Pancreas (tissue), 10 donors: ENCODE data around the gene GOLGA8F. TPM values are rescaled to one million over a fixed set of nuclear protein-coding genes. Genes with fewer than 3 reads are reported as not detected.
"Not testable (repeated sequence)": the region's sequence is repeated elsewhere in the genome, so short reads cannot be mapped to it uniquely, and the experiment has no call there.

Experiments used
- ATAC-seq, 4 donors: fragments of 200-7000 bp; cut with Tn5 transposase; one replicate each; pipeline versions ENCODE4 v1.8.0 to v1.9.1; 2020; ENCODE audit warnings: mild to moderate bottlenecking in 4 of 4, moderate library complexity in 4 of 4
- DNase-seq, 6 donors: peaks; one replicate each; pipeline ENCODE4 v3.0.0-alpha.2; 2020
- FAIRE-seq: peaks from 2 replicates; lab custom pipeline; 2012; peaks lifted over from hg19 to GRCh38; lab: Jason Lieb, UNC
- H3K27ac ChIP-seq, 4 donors: fragments of 200-600 bp; sonication (generic); 1 replicate in 3 of 4; 2 replicates in 1 of 4; pipeline versions ENCODE4 v1.5.0 to v1.8.0; 2020
- H3K27me3 ChIP-seq, 4 donors: fragments of 200-600 bp; one replicate each; pipeline ENCODE4 v1.8.0; 2021
- H3K36me3 ChIP-seq, 3 donors: fragments of 200-600 bp; sonication (generic) in 1 of 3; one replicate each; pipeline versions ENCODE4 v1.5.0 to v1.8.0; 2020 to 2021
- H3K4me1 ChIP-seq, 3 donors: fragments of 200-600 bp; one replicate each; pipeline ENCODE4 v1.8.0; 2021
- H3K4me3 ChIP-seq, 4 donors: fragments of 200-600 bp; sonication (generic) in 2 of 4; one replicate each; pipeline versions ENCODE4 v1.5.0 to v1.8.0; 2020 to 2021
- H3K9me3 ChIP-seq, 4 donors: fragments of 200-600 bp; one replicate each; pipeline ENCODE4 v1.8.0; 2021
- WGBS, 2 donors: extraction: QIAGEN DNeasy Blood & Tissue Kit; methylation state at CpG; one replicate each; pipeline ENCODE4 v1.1.7; 2013; 5-methylcytosine and 5-hydroxymethylcytosine counted together
- intact Hi-C, 3 donors: fragments of 100-400 bp; cut with DNase I; formaldehyde crosslinking; loops; one replicate each; pipeline versions ENCODE4 v1.11.1 to v1.14.2; 2022
- microRNA-seq, 2 donors: library from miRNA; unstranded; fragments of <30 nt; microRNA quantifications; one replicate each; pipeline versions ENCODE4 to v1.1.0, GENCODE V29; 2019 to 2020
- polyA plus RNA-seq, 2 donors: library from polyadenylated mRNA; stranded (reverse); fragments of 200-250 nt; gene quantifications; one replicate each; pipeline ENCODE4 v1.2.3, GENCODE V29; 2013
- total RNA-seq, 6 donors: library from RNA; stranded (reverse); fragmentation: NEBNext Ultra II Directional in 4 of 6; extraction: Animal tissue kit (Norgen Biotek cat#: 25700) in 4 of 6; gene quantifications; one replicate each; pipeline versions ENCODE4 v1.2.1 to v1.2.4, GENCODE V29; 2021 to 2023
- donor health status: healthy with polysubstance abuse.
- donor health status: DM: no; HTN: no; CAD: no; lungs with moderate emphysema.
- donor health status: DM: no; HTN: no; CAD: no.
- donor health status: control.
- donor health status: control.
- donor health status: Bipolar disorder and iron deficiency.
- donor health status: DM: yes; HTN: yes; CAD: no.
- donor health status: DM: no; HTN: no; CAD: no.
- donor health status: DM: no; HTN: no; CAD: no.
- donor health status: DM: yes; HTN: yes; CAD: no.

GOLGA8F gene, protein sequence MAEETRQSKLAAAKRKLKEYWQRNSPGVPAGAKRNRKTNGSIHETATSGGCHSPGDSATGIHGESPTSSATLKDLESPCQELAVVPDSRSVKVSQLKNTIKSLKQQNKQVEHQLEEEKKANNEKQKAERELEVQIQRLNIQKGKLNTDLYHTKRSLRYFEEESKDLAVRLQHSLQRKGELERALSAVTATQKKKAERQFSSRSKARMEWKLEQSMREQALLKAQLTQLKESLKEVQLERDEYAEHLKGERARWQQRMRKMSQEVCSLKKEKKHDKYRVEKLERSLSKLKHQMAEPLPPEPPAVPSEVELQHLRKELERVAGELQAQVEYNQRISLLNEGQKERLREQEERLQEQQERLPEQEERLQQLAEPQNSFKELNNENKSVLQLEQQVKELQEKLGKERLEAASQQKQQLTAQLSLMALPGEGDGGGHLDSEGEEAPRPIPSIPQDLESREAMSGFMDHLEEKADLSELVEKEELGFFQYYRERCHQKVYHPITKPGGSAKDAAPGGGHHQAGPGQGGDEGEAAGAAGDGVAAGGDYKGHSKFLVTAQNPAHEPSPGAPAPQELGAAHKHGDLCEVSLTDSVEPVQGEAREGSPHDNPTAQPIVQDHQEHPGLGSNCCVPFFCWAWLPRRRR
- under 1 TPM in 1 of 6 donors, not detected in 5; 0.09 TPM for total RNA-seq
- polyA plus RNA-seq = not detected

DNA sequence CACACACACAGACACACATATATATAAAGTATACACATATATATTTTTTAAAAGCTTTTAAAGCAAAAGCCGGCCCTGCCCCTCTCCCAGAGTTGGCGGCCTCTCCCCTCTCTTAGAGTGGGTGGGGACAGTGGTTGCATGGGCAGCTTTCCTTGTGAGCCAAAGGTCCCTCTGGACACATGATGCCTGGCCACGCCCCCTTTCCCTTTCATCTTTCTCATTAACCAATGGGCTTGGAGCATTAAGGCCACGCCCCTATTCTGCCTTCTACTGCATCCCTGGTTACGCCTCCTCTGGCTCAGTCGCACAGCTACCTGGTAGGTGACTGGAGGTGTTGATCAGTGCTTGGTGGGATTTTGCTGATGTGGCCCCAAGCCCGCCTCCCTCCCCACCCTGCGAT, at the start of gene GOLGA8F:
GOLGA8F (plus strand) TSS at position 301 of the 400 bp plus-strand sequence; CDS start at position 399, 98 bp downstream.
- ATAC-seq, FAIRE-seq, H3K27me3 ChIP-seq, DNase-seq, H3K27ac ChIP-seq, H3K36me3 ChIP-seq, H3K9me3 ChIP-seq, H3K4me3 ChIP-seq, intact Hi-C loops, H3K4me1 ChIP-seq: not testable (repeated sequence)
- WGBS, 2 donors = no CpG with 5 or more reads among the region's 8 CpGs

DNA sequence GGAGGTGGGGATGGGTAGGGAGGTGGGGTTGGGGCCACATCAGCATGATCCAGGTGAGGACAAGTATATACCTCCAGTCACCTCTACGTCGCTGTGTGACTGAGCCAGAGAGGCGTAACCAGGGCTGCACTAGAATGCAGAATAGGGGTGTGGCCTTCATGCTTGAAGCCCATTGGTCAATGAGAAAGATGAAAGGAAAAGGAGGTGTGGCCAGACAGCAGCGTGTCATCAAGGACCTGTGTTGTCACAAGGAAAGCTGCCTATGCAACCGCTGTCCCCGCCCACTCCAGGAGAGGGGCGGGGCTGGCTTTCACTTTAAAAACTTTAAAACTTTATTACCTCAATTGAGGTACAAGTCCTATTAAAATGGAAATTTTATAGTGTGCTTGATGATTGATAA, 20.5 kb upstream of the GOLGA8F start, which contains the start of gene GOLGA6L24:
GOLGA6L24 (minus strand) TSS at position 101 of the 400 bp plus-strand sequence; CDS start at position 40, 61 bp downstream.
- intact Hi-C loops, H3K36me3 ChIP-seq, H3K4me3 ChIP-seq, H3K27ac ChIP-seq, FAIRE-seq, DNase-seq, ATAC-seq, H3K27me3 ChIP-seq, H3K4me1 ChIP-seq, H3K9me3 ChIP-seq: not testable (repeated sequence)
- WGBS, 2 donors = no CpG with 5 or more reads among the region's 7 CpGs

DNA sequence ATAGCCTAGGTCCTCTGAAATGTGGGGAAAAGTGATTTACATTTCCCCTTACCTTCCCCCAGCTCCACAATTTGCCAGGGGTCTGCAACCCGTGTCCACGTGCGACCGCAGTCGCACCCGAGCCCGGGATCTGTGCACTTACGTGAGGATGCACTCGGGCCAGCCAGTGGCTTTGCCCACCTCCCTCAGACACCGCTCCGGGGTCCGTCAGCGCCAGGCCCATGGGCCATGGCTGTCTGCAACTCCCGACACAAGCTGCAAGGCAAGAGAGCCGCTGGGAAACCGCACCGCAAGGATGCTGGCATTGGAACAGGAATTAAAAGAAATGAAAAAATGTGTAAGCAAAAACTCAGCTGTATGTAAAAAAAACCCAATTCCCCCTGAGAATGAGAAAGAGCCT, 13.0 kb upstream of the GOLGA8F start:
- WGBS, 2 donors = 84 to 85% methylated on average over 8 to 13 of the region's 17 CpGs
- H3K4me3 ChIP-seq, intact Hi-C loops, FAIRE-seq, H3K36me3 ChIP-seq, H3K27me3 ChIP-seq, H3K9me3 ChIP-seq, H3K27ac ChIP-seq, H3K4me1 ChIP-seq, ATAC-seq: not testable (repeated sequence)
- DNase-seq = peak in 2 of 6 donors; percentile 3 to 4

DNA sequence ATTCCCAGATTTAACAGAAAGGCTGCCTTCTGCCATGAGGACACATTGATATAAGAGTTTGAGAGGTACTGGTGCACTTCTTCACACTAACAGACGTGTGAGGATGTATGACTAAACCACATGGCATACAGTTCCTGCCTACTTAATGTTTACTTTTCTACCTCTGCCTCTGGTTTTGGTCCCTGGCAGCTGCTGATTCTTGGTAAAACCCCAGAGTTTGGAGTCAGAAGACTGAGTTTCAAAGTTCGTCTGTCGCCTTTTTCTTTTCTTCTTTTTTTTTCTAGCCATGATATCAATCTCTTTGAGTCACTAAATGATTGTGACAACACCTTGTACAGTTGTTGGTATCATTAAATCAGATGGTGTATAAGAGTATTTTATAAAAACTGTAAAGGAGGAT, 1.6 kb downstream of the GOLGA8F start:
- 29 to 47% methylated on average over 2 of the region's 3 CpGs for WGBS, 2 donors

DNA sequence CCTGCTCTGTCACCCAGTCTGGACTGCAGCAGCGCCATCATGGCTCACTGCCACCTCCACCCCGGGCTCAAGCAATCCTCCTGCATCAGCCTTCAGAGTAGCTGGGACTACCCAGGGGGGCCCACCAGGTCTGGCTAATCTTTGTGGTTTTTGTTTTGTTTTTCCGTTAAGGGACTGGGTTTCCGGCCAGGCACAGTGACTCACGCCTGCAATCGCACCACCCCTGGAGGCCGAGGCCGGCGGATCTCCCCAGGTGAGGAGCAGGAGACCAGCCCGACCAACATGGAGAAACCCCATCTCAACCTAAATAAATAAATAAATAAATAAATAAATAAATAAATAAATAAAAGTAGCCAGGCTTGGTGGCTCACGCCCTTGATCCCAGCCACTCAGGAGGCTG, 17.6 kb downstream of the GOLGA8F start:
- H3K27ac ChIP-seq, H3K4me1 ChIP-seq, H3K9me3 ChIP-seq, ATAC-seq, H3K27me3 ChIP-seq, intact Hi-C loops, FAIRE-seq, H3K36me3 ChIP-seq, H3K4me3 ChIP-seq, DNase-seq: not testable (repeated sequence)
- 79 to 80% methylated on average over 1 to 2 of the region's 11 CpGs for WGBS, 2 donors

More for the DNA sequence above, 1.6 kb downstream of the GOLGA8F start:
- H3K36me3 ChIP-seq, H3K4me1 ChIP-seq, intact Hi-C loops, ATAC-seq, H3K9me3 ChIP-seq, H3K27ac ChIP-seq, FAIRE-seq, H3K4me3 ChIP-seq, H3K27me3 ChIP-seq, DNase-seq: not testable (repeated sequence)

DNA sequence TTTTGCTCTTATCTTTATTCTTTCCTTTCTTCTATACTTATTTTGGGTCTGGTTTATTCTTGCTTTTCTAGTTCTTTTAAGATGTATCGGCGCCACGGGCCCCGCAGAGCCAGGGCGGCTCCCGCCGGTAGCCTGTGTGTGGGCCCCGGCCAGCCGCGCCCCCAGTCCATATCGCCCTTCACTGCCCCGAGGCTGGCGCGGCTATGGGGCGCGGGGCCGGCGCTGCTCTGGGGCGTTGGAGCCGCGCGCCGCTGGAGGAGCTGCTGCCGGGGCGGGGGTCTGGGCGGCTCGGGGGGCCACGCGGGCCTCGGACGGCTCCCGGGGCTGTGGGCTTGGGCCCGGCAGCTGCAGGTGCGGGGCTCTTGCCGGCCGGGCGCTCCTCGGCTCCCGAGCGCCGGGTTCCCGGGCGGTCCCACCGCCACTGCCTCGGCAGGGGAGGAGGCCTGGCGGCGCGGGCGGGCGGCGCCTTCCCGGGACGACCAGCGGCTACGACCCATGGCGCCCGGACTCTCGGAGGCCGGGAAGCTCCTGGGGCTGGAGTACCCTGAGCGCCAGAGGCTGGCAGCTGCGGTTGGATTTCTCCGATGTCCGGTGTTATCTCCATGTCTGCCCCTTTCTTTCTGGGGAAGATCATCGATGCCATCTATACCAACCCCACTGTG, 24.4 kb downstream of the GOLGA8F start:
- H3K4me1 ChIP-seq, H3K36me3 ChIP-seq, H3K4me3 ChIP-seq, FAIRE-seq, H3K9me3 ChIP-seq, H3K27me3 ChIP-seq, DNase-seq, ATAC-seq, H3K27ac ChIP-seq, intact Hi-C loops: not testable (repeated sequence)
- no CpG with 5 or more reads among the region's 64 CpGs for WGBS, 2 donors

DNA sequence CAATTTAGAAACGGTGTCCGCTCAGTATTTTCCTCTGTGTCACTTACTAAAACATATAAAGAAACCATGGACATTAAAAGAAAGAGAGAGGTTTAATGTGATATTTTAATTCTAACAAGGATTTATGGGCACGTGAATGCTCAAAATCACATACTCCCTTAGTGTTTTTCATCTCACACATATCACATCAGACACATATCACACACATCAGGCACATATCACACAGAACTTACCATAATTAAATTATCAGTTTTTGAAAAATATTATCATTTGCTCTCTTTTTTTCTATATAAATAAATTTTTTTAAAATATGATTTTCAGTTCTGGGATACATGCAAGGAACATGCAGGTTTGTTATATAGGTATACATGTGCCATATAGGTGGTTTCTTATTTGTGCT, 42.0 kb downstream of the GOLGA8F start:
- intact Hi-C loops, H3K9me3 ChIP-seq, H3K4me3 ChIP-seq, DNase-seq, H3K27ac ChIP-seq, H3K4me1 ChIP-seq, ATAC-seq, H3K36me3 ChIP-seq, H3K27me3 ChIP-seq: not testable (repeated sequence)
- peak; percentile 88 for FAIRE-seq
- 41 to 67% methylated on average over 1 of the region's 3 CpGs for WGBS, 2 donors

DNA sequence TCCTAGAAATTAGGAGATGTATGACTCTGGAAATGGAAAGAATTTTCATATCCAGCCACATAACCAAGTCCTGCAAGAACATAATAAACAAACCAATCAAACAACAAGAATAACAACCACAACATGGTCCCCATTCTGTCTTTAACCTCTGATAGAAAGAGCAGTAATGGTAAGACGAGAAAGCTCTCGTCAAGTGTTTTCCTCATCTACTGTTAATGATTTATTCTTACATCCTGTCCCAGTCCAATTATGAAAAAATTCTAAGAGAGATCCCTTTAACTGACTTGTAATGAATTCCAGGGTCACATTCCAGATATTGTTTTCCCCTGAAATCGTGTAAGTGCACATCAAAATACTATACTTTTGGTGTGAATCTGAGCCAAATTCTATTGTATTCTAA, 57.1 kb downstream of the GOLGA8F start:
- H3K36me3 ChIP-seq, H3K9me3 ChIP-seq, intact Hi-C loops, H3K4me3 ChIP-seq, DNase-seq, ATAC-seq, H3K27me3 ChIP-seq, H3K4me1 ChIP-seq, H3K27ac ChIP-seq: not testable (repeated sequence)
- peak; percentile 80 for FAIRE-seq
- no CpG with 5 or more reads among the region's 3 CpGs for WGBS, 2 donors

Small RNAs within 50 kb of the gene (microRNA-seq; reads per million reads assigned to microRNA genes)
- gene MIR4509-2 = 0 reads per million in 2 donors

Other genes starting within 250 kb of the GOLGA8F start
- gene HERC2, start 56.5 kb upstream of the GOLGA8F start, total RNA-seq = 10 to 100 TPM; 23.7 to 38.7 (median 26.4) TPM
- 10 to 100 TPM; 24.0 to 30.5 TPM for gene HERC2, start 56.5 kb upstream of the GOLGA8F start, polyA plus RNA-seq
- gene GOLGA6L24, start 20.6 kb upstream of the GOLGA8F start, total RNA-seq = not detected
- gene GOLGA6L24, start 20.6 kb upstream of the GOLGA8F start, polyA plus RNA-seq = under 1 TPM in 1 of 2 donors, not detected in 1; 0.07 TPM
- gene GOLGA8G, start 154.3 kb downstream of the GOLGA8F start, total RNA-seq = under 1 TPM in 1 of 6 donors, not detected in 5; 0.08 TPM
- under 1 TPM in 1 of 2 donors, not detected in 1; 0.08 TPM for gene GOLGA8G, start 154.3 kb downstream of the GOLGA8F start, polyA plus RNA-seq
- not detected for gene GOLGA6L25, start 174.9 kb downstream of the GOLGA8F start, total RNA-seq
- not detected for gene GOLGA6L25, start 174.9 kb downstream of the GOLGA8F start, polyA plus RNA-seq